ENCODE data around the gene LRMDA.

LRMDA gene

GRCh38 chr10:76442113-76442512 is 1010.7 kb downstream of the LRMDA start:
- no peak for DNase-seq (ENCODE audit: low read depth in 1 of 2, low spot score in 1 of 2)

GRCh38 chr10:76444034-76444800 is 1012.8 kb downstream of the LRMDA start:
- DNase-seq (ENCODE audit: low read depth in 1 of 2, low spot score in 1 of 2): no peak

- no peak for DNase-seq (ENCODE audit: low read depth in 1 of 2, low spot score in 1 of 2)
Measured at GRCh38 chr10:76447578-76447977, 1016.2 kb downstream of the LRMDA start.

- no peak for DNase-seq (ENCODE audit: low read depth in 1 of 2, low spot score in 1 of 2)
Measured at GRCh38 chr10:76451911-76452310, 1020.5 kb downstream of the LRMDA start.

GRCh38 chr10:76453332-76453731 is 1021.9 kb downstream of the LRMDA start:
- no peak for DNase-seq (ENCODE audit: low read depth in 1 of 2, low spot score in 1 of 2)

GRCh38 chr10:76453997-76454396 is 1022.6 kb downstream of the LRMDA start:
- DNase-seq (ENCODE audit: low read depth in 1 of 2, low spot score in 1 of 2): no peak

GRCh38 chr10:76454506-76455140 is 1023.2 kb downstream of the LRMDA start:
- DNase-seq (ENCODE audit: low read depth in 1 of 2, low spot score in 1 of 2): no peak

- DNase-seq (ENCODE audit: low read depth in 1 of 2, low spot score in 1 of 2): no peak
Measured at GRCh38 chr10:76456197-76456596, 1024.8 kb downstream of the LRMDA start.

- DNase-seq (ENCODE audit: low read depth in 1 of 2, low spot score in 1 of 2): no peak
Measured at GRCh38 chr10:76459016-76459730, 1027.7 kb downstream of the LRMDA start.

GRCh38 chr10:76461024-76461423 is 1029.6 kb downstream of the LRMDA start:
- DNase-seq (ENCODE audit: low read depth in 1 of 2, low spot score in 1 of 2): no peak

GRCh38 chr10:76463111-76463510 is 1031.7 kb downstream of the LRMDA start:
- DNase-seq (ENCODE audit: low read depth in 1 of 2, low spot score in 1 of 2): no peak

GRCh38 chr10:76466836-76467503 is 1035.5 kb downstream of the LRMDA start:
- DNase-seq (ENCODE audit: low read depth in 1 of 2, low spot score in 1 of 2): no peak

GRCh38 chr10:76469675-76470074 is 1038.3 kb downstream of the LRMDA start:
- DNase-seq (ENCODE audit: low read depth in 1 of 2, low spot score in 1 of 2): no peak

GRCh38 chr10:76479103-76479790 is 1047.8 kb downstream of the LRMDA start:
- DNase-seq (ENCODE audit: low read depth in 1 of 2, low spot score in 1 of 2): no peak

GRCh38 chr10:76481178-76481577 is 1049.8 kb downstream of the LRMDA start:
- DNase-seq (ENCODE audit: low read depth in 1 of 2, low spot score in 1 of 2): no peak

- no peak for DNase-seq (ENCODE audit: low read depth in 1 of 2, low spot score in 1 of 2)
Measured at GRCh38 chr10:76487582-76487981, 1056.2 kb downstream of the LRMDA start.

- DNase-seq (ENCODE audit: low read depth in 1 of 2, low spot score in 1 of 2): no peak
Measured at GRCh38 chr10:76488602-76489001, 1057.2 kb downstream of the LRMDA start.

GRCh38 chr10:76491216-76491615 is 1059.8 kb downstream of the LRMDA start:
- DNase-seq (ENCODE audit: low read depth in 1 of 2, low spot score in 1 of 2): no peak

GRCh38 chr10:76492026-76492425 is 1060.6 kb downstream of the LRMDA start:
- no peak for DNase-seq (ENCODE audit: low read depth in 1 of 2, low spot score in 1 of 2)

- DNase-seq (ENCODE audit: low read depth in 1 of 2, low spot score in 1 of 2): no peak
Measured at GRCh38 chr10:76492678-76493472, 1061.5 kb downstream of the LRMDA start.

All from activated T-helper 1 cell treated with anti-CD3 and anti-CD28 coated beads, Interleukin-2, amount 50 U/mL, for 16 hours (primary cell).